ENCODE measurements around the gene CDC42BPB. TPM values are rescaled to one million over a fixed set of nuclear protein-coding genes. Genes with fewer than 3 reads are reported as not detected.

Gene CDC42BPB
- total and polyA plus RNA-seq, 2 experiments from 2014 or later: 13.0 to 106 TPM

DNA sequence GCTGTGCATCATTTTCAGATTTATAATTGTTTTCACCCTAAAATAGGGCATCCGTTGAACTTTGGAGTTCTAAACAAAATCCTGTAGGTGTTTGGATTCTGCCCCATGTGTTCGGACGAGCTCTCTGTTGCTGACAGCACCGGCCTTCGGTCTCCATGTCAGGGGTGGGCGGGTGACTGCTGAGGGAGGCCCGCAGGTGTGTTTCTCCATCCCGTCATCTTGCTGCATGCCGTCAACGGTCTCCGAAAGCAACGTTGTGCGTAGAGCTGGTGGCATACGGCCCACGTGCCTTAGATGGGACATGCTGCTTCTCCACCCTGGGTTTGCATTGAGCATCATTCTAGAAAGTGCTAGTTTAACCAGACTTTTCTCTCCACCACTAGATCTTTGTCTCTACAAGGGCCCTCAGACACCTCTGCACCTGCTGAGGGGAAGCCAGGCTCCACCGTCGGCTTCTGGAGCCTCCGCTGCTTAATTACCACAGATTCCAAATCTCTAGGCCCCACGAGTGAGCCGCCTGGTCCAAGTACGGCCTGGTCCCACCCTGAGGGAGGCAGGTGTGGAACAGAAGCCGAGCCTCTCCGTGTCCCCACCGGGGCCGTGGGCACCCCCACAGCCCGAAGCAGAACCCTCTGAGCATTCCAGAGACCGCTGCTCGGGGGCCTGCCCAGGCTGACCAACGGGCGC, 150.6 kb downstream of the CDC42BPB start:
- no peak for TF ChIP-seq EZH2 (IDR thresholded peaks at IDR 0.05; ENCODE audit: insufficient read depth, poor library complexity, severe bottlenecking)
- TF ChIP-seq EZH2phosphoT487 (IDR thresholded peaks at IDR 0.05; ENCODE audit: insufficient read depth, low read depth): no peak

DNA sequence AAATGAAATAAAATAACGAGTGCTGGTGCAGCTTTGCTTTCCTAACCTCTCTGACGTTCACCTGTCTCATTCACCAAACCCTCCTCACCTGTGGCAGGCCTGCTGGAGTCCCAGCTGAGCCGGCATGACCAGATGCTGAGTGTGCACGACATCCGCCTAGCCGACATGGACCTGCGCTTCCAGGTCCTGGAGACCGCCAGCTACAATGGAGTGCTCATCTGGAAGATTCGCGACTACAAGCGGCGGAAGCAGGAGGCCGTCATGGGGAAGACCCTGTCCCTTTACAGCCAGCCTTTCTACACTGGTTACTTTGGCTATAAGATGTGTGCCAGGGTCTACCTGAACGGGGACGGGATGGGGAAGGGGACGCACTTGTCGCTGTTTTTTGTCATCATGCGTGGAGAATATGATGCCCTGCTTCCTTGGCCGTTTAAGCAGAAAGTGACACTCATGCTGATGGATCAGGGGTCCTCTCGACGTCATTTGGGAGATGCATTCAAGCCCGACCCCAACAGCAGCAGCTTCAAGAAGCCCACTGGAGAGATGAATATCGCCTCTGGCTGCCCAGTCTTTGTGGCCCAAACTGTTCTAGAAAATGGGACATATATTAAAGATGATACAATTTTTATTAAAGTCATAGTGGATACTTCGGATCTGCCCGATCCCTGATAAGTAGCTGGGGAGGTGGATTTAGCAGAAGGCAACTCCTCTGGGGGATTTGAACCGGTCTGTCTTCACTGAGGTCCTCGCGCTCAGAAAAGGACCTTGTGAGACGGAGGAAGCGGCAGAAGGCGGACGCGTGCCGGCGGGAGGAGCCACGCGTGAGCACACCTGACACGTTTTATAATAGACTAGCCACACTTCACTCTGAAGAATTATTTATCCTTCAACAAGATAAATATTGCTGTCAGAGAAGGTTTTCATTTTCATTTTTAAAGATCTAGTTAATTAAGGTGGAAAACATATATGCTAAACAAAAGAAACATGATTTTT, 151.9 kb downstream of the CDC42BPB start:
- no peaks in the 10 kb centered on the region for H3K79me2 ChIP-seq (ENCODE audit: insufficient read depth)
- H3K4me2 ChIP-seq (ENCODE audit: unreplicated experiment): no peak overlapping the region
- no peak overlapping the region for H3K4me3 ChIP-seq
- H3K4me1 ChIP-seq (ENCODE audit: insufficient read depth): no peaks in the 10 kb centered on the region
- DNase-seq: no peak
- H3K9ac ChIP-seq: no peak overlapping the region
- no peaks in the 10 kb centered on the region for H4K20me1 ChIP-seq (ENCODE audit: insufficient read depth)
- in situ Hi-C loops (cut with MboI): no loop called here
- no peak overlapping the region for H2AFZ ChIP-seq
- H3K36me3 ChIP-seq (ENCODE audit: low read depth): no peaks in the 10 kb centered on the region
- H3K9me2 ChIP-seq (ENCODE audit: insufficient read depth): no peaks in the 10 kb centered on the region
- no peaks in the 10 kb centered on the region for H3K9me3 ChIP-seq (ENCODE audit: low read depth)
- 96% methylated on average over 38 of the region's 38 CpGs for WGBS, 2 experiments (ENCODE audit: low coverage in 1 of 2, low lambda C conversion rate in 2 of 2, missing lambda C conversion rate in 2 of 2)
- no peak for TF ChIP-seq EZH2phosphoT487 (IDR thresholded peaks at IDR 0.05; ENCODE audit: insufficient read depth, low read depth)
- no peak for TF ChIP-seq EZH2 (IDR thresholded peaks at IDR 0.05; ENCODE audit: insufficient read depth, poor library complexity, severe bottlenecking)
- no peak overlapping the region for H3K27ac ChIP-seq
- no peaks in the 10 kb centered on the region for H3K27me3 ChIP-seq (replicated peaks; ENCODE audit: insufficient read depth)
- no peaks in the 10 kb centered on the region for H3F3A ChIP-seq (ENCODE audit: insufficient read depth)

More for the DNA sequence above, 150.6 kb downstream of the CDC42BPB start:
- Histone ChIP-seq H3K79me2 (ENCODE audit: insufficient read depth) (no peaks in the 10 kb centered on the region), H3K9me2 (ENCODE audit: insufficient read depth) (no peaks in the 10 kb centered on the region), H3K36me3 (ENCODE audit: low read depth) (no peaks in the 10 kb centered on the region), H3K4me2 (ENCODE audit: unreplicated experiment) (no peak overlapping the region), H2AFZ (no peak overlapping the region), H3F3A (ENCODE audit: insufficient read depth) (no peaks in the 10 kb centered on the region), H3K9ac (no peak overlapping the region), H3K27me3 (replicated peaks; ENCODE audit: insufficient read depth) (no peaks in the 10 kb centered on the region), H4K20me1 (ENCODE audit: insufficient read depth) (no peaks in the 10 kb centered on the region), H3K4me1 (ENCODE audit: insufficient read depth) (no peaks in the 10 kb centered on the region), H3K27ac (no peak overlapping the region), H3K9me3 (ENCODE audit: low read depth) (no peaks in the 10 kb centered on the region), H3K4me3 (no peak overlapping the region)
- in situ Hi-C loops (cut with MboI): no loop called here
- DNase-seq: no peak
- WGBS, 2 experiments (ENCODE audit: low coverage in 1 of 2, low lambda C conversion rate in 2 of 2, missing lambda C conversion rate in 2 of 2): 98% methylated on average over 30 of the region's 30 CpGs

DNA sequence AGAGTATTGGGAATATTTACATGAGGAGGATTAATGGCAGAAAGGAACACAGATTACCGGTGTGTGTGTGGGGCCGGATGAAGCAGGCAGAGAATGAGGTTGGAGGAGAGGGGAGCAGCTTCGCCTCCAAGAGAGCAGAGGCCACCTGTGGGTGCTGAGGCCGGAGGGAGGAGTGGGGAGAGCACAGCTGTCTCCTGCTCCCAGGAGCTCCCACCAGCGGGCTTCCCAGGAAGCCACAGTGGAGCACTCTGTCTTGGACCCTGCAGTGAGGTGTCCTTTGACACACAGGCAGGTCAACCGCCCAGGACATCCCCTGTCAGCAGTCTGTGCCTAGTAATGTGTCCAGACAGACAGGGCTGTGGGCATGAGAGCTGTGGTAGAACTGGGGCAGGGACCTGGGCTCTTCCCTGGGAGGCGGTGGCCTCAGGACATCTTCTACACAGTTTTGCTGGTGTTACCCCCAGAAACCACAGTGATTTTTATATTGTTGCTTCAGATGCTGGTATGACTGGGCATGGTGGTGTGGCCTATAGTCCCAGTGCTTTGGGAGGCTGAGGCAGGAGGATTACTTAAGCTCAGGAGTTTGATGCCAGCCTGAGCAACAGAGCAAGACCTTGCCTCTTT, 153.3 kb downstream of the CDC42BPB start:
- Histone ChIP-seq H3K9ac (no peak overlapping the region), H3F3A (ENCODE audit: insufficient read depth) (no peaks in the 10 kb centered on the region), H3K4me2 (ENCODE audit: unreplicated experiment) (no peak overlapping the region), H3K36me3 (ENCODE audit: low read depth) (no peaks in the 10 kb centered on the region), H3K27me3 (replicated peaks; ENCODE audit: insufficient read depth) (no peaks in the 10 kb centered on the region), H3K9me3 (ENCODE audit: low read depth) (no peaks in the 10 kb centered on the region), H2AFZ (no peak overlapping the region), H3K4me3 (no peak overlapping the region), H3K4me1 (ENCODE audit: insufficient read depth) (no peaks in the 10 kb centered on the region), H3K27ac (no peak overlapping the region), H3K79me2 (ENCODE audit: insufficient read depth) (no peaks in the 10 kb centered on the region), H4K20me1 (ENCODE audit: insufficient read depth) (no peaks in the 10 kb centered on the region), H3K9me2 (ENCODE audit: insufficient read depth) (no peaks in the 10 kb centered on the region)
- TF ChIP-seq EZH2 (IDR thresholded peaks at IDR 0.05; ENCODE audit: insufficient read depth, poor library complexity, severe bottlenecking) (no peak), EZH2phosphoT487 (IDR thresholded peaks at IDR 0.05; ENCODE audit: insufficient read depth, low read depth) (no peak)
- DNase-seq: no peak
- 97 to 99% methylated on average over 7 of the region's 7 CpGs for WGBS, 2 experiments (ENCODE audit: low coverage in 1 of 2, low lambda C conversion rate in 2 of 2, missing lambda C conversion rate in 2 of 2)
- in situ Hi-C loops (cut with MboI): no loop called here

DNA sequence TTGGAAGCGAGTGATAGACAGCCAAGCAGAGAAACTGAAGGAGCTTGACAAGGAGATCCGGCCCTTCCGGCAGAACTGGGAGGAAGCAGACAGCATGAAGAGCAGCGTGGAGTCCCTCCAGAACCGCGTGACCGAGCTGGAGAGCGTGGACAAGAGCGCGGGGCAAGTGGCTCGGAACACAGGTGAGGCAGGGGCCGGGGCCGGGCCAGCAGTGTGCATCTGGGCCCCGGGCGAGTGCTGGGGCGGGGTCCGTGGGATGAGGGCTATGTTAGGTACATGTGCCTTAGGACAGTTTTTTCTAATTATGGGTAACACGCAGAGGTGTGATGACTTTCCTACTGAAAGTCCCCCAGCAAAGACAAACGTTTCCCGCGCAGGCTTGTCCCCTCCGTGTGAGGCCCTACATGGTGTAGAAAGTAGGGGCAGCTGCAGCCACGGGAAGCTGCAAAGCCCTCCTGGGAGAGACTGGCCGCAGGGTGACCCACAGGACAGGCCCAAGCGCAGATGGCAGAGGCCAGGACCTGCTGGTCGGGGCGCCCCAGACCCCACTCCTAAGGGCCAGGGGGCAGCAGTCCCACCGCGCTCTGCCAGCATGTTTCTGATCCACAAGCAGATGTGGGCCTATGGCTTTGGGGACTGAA, 154.0 kb downstream of the CDC42BPB start:
- Histone ChIP-seq H3K27me3 (replicated peaks; ENCODE audit: insufficient read depth) (no peaks in the 10 kb centered on the region), H3K9ac (no peak overlapping the region)
- in situ Hi-C loops (cut with MboI): no loop called here

More for the DNA sequence above, 154.0 kb downstream of the CDC42BPB start:
- Histone ChIP-seq H3K4me1 (ENCODE audit: insufficient read depth) (no peaks in the 10 kb centered on the region), H3K79me2 (ENCODE audit: insufficient read depth) (no peaks in the 10 kb centered on the region), H4K20me1 (ENCODE audit: insufficient read depth) (no peaks in the 10 kb centered on the region), H3K27ac (no peak overlapping the region), H3K9me3 (ENCODE audit: low read depth) (no peaks in the 10 kb centered on the region), H3K4me2 (ENCODE audit: unreplicated experiment) (no peak overlapping the region), H3K4me3 (no peak overlapping the region), H3F3A (ENCODE audit: insufficient read depth) (no peaks in the 10 kb centered on the region), H2AFZ (no peak overlapping the region), H3K36me3 (ENCODE audit: low read depth) (no peaks in the 10 kb centered on the region), H3K9me2 (ENCODE audit: insufficient read depth) (no peaks in the 10 kb centered on the region)
- no peak for DNase-seq
- no peak for TF ChIP-seq EZH2phosphoT487 (IDR thresholded peaks at IDR 0.05; ENCODE audit: insufficient read depth, low read depth)
- no peak for TF ChIP-seq EZH2 (IDR thresholded peaks at IDR 0.05; ENCODE audit: insufficient read depth, poor library complexity, severe bottlenecking)
- WGBS, 2 experiments (ENCODE audit: low coverage in 1 of 2, low lambda C conversion rate in 2 of 2, missing lambda C conversion rate in 2 of 2): 90 to 95% methylated on average over 17 to 29 of the region's 29 CpGs

Measured in GM23248 (cell line).